GM18873 (cell line): ENCODE measurements around the gene YPEL2.

Source experiments
- ATAC-seq: cut with Tn5 transposase; IDR thresholded peaks from one replicate; pipeline ENCODE4 v1.9.1; 2021; ENCODE audit warnings: mild to moderate bottlenecking, moderate library complexity, moderate number of reproducible peaks; ENCODE audit not compliant: unreplicated experiment, low FRiP score

The YPEL2 gene

DNA sequence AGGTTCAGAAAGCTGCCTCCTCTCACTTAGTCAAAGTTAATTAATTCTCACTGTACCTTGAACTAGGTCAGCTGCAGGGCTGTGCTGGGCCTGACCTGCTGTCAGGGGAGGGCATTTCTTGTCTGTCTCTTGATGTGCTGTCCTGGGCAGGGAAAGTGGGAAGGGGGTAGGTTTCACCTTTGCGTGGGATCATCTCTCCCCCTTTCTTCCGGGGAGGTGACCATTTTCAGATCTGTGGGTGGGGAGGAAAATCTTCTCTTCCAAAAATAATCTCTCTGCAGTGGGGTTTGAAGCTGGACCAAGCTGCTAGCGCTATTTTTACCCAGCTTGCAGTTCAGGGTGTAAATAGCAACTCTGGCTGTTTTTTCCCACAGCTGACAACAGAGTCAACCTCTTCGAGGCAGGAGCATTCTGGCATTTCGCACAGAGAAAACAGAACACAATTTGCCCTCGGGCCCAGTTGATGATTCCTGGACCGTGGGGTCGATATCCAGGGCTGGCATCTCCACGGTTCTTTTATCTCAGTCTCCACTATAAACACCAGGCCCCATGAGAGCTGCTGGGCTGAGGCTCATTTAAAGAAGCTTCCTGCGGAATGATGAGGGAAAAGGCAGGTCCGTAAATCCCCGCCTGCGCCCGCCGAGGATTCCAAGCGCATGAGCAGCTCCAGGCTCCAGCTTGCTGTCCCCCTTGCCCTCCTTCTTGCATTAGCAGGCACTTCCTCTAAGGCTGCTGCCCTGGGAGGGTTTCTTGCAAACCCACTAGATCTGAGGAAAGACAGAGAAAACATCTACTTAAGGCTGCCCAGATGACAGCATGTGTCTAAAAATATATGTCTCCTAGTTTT, 93.9 kb downstream of the YPEL2 start:
- no peak for ATAC-seq

DNA sequence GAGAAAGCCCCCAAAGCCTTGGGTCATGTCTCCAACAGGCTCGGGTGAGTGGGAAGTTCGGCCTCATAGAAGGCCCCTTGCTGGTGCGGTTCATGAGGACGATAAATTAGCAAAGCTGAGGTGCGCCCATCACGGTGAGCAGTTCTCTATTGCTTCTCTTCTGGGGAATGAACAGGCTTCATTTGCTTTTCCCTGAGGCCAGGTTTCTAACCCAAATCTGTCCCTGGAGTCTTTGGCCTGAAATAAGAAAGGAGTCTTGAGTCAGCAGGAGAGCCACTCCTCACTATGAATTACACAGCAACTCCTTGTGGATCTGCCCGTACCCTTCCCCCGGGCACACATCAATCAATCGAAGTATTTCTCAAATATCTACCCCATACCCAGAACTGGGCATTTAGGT, 94.6 kb downstream of the YPEL2 start:
- ATAC-seq, result no peak

DNA sequence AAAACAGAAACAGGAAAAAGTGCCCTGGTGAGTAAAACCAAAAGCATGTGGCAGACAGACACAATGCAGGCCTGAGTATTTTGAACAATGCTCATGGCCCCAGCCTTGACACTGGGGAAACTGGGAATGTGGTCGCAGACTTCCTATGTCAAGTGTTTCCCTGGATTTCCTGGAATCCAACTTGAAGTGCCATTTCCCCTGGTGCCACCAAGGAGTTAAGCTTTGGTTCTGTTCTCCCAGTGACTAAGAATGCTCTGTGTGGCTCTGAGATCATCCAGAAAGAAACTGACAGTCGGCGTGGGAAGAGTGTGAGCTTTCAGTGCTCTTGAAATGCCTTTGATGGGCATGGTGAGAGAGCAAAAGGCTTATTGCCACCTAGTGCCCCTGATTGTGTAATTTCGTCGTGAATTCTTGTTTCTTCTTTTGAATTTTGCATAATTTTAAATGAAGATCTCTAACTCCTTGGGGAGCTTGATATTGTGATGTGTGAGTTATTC, 96.0 kb downstream of the YPEL2 start:
- ATAC-seq, result no peak

DNA sequence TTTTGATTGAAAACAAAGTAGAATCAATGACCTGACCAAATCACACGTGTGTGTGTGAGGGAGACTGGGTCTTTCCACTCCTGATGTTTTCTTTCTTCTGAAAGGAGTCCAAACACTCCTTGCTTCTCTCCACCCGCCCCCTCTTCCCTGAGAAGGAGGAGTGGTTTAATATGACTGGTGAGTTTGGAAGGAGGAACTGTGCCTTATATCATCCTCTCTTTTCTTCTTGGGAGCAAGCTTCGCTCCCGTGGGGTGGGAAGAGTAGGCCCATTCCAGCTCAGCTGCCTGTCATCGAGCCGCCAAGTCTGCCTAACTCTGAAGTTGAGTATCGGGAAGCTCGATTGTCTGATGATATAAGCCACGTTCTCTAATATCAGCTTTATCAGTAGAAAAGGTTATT, 96.5 kb downstream of the YPEL2 start:
- ATAC-seq, result no peak

DNA sequence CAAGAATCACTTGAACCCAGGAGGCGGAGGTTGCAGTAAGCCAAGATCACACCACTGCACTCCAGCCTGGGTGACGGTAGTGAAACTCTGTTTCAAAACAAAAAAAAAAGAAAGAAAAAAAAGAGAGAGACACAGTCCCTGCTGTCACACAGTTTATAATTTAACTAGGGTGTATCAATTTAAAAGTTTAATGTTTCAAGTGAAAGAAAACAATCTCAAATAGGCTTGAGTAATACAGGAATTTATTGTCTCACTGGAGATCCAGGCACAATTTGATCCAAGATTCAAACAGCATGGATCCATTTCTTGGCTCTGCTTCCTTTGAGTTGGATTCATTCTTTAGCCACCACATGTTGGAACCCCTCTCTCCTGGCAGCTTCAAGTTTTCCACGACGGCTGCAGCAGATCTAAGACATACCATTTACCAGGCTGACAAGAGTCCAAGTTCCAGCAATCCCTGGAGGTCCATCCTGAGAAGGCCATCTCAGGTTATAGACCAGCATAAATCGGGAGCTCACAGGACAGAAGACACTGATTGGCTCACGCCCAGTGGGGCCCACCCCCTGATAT, 97.5 kb downstream of the YPEL2 start:
- ATAC-seq, result no peak

DNA sequence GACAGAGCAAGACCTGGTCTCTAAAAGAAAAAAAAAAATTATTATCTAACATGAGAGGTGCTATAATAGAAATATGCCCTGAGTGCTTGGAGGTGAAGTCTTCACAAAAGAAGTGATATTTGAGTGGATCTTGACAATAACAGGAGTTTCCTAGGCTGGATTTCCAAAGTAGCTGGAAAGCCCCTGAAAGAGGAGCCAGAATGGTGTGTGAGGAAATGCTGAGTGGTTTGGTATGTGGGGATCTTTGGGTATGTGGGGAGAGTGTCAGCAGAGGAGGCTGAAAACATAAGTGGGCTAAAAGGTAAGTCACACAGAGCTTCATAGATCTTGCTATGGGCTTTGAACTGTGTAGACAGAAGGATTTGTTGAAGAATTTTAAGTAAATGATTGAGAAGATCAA, 100.1 kb downstream of the YPEL2 start:
- ATAC-seq, result no peak

DNA sequence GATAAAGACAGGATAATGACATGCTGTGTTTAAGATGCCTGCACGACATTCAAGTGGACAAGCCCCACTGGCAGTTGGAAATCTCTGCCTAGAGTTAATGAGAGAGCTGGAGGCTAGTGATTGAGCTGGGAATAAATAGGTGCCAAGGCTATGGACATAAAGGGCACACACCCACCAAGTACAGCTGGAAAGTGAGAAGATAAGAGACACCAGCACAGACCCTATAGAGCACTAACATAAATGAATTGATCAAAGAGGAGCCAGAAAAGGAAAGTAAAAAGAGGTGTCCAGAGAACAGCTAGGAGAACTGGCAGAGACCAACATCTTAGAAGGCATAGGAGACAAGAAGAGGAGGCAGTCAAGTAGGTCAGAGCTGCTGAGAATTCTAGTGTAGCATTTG, 101.2 kb downstream of the YPEL2 start:
- no peak for ATAC-seq

DNA sequence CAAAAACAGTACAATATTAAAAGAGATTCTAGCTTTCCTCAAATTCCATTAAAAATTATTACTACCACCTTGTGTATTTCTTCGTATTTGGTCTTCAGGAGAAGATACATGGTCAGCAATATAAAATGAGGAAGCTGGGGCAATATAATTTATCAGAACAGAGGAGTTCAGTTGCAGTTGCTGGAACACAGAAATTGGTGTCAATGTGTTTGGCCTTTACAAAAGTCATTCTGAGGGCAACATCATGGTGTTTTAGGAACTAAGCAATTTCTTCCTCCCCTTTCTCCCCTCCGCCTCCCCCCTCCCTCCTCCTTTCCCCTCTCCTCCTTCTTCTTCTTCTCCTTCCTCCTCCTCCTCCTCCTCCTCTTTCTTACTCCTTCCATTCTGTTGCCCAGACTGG, 102.1 kb downstream of the YPEL2 start:
- no peak for ATAC-seq

DNA sequence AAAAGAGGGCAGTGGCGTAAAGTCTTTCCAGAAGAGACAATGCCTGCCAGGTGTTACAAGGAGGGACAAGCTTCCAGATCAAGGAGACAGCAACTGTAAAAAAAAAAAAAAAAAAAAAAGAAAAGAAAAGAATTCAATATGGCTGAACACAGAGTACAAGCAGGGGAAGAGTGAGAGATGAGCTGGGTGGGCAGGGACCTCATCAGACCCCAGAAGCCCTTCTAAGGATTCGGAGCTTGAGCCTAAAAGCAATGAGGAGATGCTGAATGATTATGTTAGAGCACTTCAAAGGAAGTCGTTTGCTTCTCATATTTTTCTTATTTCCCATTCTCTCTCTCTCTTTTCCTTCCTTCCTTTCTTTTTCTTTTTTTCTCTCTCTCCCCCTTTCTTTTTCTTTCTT, 103.0 kb downstream of the YPEL2 start:
- no peak for ATAC-seq

DNA sequence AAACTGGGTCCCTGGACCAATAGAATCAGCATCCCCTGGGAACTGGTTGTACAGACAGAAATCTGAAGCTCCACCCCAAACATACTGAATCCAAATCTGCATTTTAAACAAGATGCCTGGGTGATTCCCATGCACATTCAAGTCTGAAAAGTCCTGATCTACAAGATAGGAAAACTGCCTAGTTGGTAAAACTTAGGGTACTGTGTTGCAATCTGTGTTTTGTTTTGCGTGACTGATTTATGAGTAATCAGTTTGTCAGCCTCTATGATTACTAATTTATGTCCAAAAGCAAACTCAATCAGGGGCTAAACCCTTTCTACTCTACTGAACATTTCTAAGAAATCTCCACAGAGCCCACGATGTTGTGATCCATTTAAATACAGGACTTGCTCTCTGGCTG, 103.8 kb downstream of the YPEL2 start:
- no peak for ATAC-seq

DNA sequence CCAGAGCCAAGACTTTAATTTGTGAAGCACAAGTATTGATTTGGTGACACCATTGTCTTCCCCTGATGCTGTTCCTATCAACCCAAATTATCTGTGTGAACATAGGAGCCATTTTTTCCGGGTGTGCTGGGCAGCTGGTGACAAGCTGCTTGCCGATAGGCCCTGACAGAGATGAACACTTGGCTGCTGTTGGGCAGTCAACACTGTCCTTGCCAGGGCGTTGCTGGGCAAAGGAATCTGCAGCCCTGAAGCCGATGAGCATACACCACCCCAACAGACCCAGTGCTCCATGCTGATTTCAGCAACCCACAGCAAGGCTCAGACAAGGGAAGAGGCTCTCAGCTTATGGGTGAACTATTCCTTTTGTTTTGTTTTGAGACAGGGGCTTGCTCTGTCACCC, 105.4 kb downstream of the YPEL2 start:
- no peak for ATAC-seq

DNA sequence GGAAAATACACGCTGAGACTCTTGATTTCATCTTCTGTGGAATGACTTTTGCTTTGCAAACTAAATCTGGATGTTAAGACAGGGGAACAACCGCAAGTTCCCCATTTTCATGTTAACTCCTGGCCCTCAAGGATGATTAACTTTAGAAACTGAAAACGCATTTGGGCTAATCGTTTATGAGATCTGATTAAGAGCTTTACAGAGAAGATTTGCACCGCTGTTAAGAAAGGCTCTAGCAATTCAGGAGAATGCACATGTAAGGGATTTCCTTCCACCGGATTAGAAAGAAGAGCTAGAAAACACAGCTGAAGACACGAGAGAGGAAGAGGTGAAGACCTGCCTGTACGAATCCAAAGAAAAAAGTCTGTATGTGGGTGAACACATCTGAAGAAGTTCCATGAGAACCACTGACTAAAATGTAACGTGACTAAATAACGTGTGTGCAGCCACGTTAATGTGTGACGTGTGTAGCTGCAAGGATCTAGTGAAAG, 106.4 kb downstream of the YPEL2 start:
- ATAC-seq, result no peak

DNA sequence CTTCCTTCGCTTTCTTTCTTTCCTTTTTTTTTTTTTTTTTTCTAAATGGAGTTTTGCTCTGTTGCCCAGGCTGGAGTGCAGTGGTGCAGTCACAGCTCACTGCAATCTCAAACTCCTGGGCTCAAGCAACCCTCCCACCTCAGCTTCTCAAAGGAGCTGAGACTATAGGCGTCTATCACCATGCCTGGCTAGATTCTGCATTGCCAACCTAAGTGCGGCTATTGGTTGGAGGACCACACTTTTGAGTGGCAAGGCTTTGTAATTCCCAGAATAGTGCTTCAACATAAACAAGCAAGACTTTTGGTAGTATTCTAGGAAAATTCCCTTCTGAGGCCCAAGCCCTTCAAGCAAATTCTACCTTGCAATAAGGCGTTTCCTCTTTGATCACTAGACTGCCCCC, 107.8 kb downstream of the YPEL2 start:
- no peak for ATAC-seq

DNA sequence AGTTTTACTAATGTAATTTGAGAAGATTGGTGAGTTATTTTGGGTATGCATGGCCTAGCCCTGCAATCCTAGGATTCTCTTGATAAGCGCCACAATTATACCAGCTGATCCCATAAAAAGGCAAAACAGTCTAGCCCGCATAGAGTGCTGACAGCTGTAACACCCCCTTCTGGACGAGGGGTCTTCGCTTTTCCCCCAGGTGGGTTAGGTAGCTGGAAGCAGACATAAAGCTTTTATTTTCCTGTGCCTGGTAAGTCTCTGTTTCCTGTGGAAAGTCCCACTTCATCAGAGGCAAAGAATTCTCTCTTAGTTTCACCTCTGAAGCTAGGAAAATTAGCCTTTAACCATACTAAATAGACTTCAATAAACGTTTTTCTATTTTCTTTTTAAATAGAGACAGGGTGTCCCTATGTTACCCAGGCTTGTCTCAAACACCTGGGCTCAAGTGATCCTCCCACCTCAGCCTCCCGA, 108.3 kb downstream of the YPEL2 start:
- ATAC-seq, result no peak

DNA sequence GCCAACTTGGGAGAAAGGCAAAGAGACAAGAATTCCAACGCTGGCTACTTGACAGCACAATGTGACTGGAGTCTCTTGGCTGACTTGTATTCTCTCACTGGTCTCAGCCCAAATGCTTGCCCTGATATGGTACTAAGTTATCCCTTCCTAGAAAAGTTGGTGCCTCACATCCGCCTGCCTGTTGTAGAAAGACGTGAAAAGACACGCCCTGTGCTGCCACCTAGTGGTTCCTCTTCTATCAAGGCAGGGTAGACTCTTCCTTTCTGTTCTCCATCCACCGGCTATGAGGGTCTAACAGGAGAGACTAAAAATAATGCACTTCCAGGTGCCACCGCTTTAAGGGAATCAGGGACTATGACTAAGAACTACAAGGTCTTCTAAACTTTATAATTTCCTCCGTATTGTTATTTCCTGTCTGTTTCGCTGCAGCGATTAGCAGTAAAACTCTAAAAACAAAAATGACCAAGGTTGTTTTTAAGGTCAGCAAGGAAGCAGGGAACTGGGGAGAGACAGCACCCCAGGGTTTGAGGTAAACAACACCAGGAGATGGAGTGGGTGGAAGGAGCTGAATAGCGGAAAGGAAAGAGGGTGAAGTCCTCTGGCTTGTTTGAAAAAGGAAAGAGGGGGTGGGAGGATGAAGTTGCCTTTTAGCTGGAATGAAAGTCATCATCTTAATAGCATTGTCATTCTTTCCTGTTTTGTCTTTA, 109.5 kb downstream of the YPEL2 start:
- ATAC-seq, result peak; percentile 66

DNA sequence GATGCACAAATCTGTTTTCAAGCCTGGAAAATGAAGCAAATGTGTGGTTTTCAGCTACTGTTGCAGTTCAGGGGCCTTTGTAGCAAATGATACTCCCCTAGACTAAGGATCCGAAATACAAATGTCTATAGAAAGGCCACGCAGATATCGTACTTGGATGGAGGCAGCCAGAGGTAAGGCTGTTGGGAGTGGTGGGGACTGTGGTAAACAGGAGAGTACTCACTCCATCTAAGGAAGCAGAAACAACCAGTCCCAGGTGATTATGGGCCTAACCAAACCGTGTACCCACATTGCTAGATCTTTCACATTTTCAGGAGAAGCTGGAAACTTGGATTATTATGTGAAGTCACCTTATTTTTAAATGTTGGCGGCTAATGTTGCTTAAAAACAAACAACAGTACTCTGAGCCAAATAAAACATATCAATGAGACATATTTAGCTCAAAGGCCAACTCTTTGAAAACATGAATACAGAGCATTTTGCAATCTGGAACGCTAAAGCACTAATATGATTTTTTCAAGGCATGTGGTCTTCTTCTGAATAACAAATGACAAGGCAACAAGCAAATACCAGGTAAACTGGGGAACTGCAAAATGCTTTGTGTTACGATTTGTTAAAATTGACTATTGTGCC, 110.1 kb downstream of the YPEL2 start:
- ATAC-seq, result no peak

DNA sequence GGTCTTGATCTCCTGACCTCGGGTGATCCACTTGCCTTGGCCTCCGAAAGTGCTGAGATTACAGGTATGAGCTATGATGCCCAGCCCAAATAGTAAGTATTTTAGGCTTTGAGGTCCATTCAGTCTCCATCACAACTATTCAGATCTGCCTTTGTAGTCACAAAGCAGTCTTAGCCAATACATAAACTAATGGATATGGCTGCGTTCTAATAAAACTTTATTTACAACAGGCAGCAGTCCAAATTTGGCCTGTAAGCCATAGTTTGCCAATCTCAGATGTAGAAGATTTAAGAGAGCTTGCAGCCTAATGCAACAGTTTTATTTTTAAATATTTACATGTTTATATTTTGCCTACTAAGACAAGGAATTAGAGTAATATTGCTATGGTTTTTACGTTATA, 111.7 kb downstream of the YPEL2 start:
- ATAC-seq, result no peak
